ENCODE data around the gene SH2D4B. TPM values are rescaled to one million over a fixed set of nuclear protein-coding genes. Genes with fewer than 3 reads are reported as not detected.

The SH2D4B gene
- polyA plus RNA-seq, 1 donor from 2014 or later: not detected

DNA sequence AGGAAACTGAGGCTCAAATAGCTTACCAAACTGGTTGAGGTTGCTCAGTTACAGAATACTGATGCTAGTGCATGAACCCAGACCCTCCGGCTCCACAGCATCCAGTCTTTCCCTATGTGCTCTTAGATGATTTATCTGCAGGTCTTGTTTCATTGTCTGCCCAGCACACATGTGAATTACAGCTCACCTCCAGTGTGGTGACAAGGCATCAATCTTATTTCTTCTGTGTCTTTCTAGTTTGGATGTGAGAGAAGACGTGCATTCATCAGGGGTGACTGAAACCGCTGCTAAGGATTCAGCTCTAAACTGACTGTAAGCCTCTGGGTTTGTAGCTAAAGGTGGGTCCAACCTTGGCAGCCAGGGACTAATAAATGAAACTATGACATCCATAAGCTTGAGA is 123.8 kb downstream of the SH2D4B start:
- Mint-ChIP-seq H3K36me3 (peaks cover 3% of the 10 kb centered on the region), H3K4me1 (peaks cover 0 to 4% (median 2%) of the 10 kb centered on the region in 3 donors), H3K9me3 (no peaks in the 10 kb centered on the region), H3K4me3 (no peak overlapping the region), H3K27me3 (peaks cover 19% of the 10 kb centered on the region), H3K27ac (no peak overlapping the region)

- H3K27me3 Mint-ChIP-seq: peaks cover 19% of the 10 kb centered on the region
- peak overlapping the region in 2 of 4 donors; percentile 51 to 83 for H3K4me3 Mint-ChIP-seq
- H3K9me3 Mint-ChIP-seq: no peaks in the 10 kb centered on the region
- H3K27ac Mint-ChIP-seq: no peak overlapping the region
- H3K4me1 Mint-ChIP-seq: peaks cover 0 to 4% (median 2%) of the 10 kb centered on the region in 3 donors
- peaks cover 3% of the 10 kb centered on the region for H3K36me3 Mint-ChIP-seq
These were observed 124.9 kb downstream of the SH2D4B start for GRCh38 chr10:80662429-80663261.

GRCh38 chr10:80664071-80664680 is 126.5 kb downstream of the SH2D4B start:
- Mint-ChIP-seq H3K4me3 (no peak overlapping the region), H3K27me3 (peaks cover 19% of the 10 kb centered on the region), H3K27ac (no peak overlapping the region), H3K4me1 (peaks cover 0 to 4% (median 2%) of the 10 kb centered on the region in 3 donors), H3K36me3 (peaks cover 3% of the 10 kb centered on the region), H3K9me3 (no peaks in the 10 kb centered on the region)

DNA sequence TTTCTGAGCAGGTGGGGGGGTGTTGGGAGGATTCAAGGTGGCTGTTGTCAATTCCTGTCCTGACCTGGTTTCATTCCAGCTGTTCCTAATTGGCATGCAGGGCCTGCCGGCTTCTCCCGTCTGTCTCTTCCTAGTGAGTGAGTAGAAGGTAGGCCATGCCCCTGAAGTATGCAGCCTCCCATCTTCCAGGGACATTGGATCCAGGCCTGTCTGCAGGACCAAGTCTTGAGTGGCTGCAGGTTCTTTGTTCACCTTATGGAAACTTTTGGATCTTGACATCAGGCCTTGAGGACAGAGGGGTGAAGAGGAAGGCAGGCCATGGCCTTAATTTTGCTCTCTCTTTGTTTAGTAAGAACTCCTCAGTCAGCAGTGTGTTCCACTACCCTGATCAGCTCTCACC is 131.8 kb downstream of the SH2D4B start:
- H3K4me3 Mint-ChIP-seq: no peak overlapping the region
- H3K27ac Mint-ChIP-seq: no peak overlapping the region

GRCh38 chr10:80670774-80671173 is 133.1 kb downstream of the SH2D4B start:
- H3K4me3 Mint-ChIP-seq: no peak overlapping the region
- H3K36me3 Mint-ChIP-seq: no peaks in the 10 kb centered on the region
- H3K9me3 Mint-ChIP-seq: no peaks in the 10 kb centered on the region
- peaks cover 3% of the 10 kb centered on the region for H3K27me3 Mint-ChIP-seq
- H3K27ac Mint-ChIP-seq: no peak overlapping the region
- H3K4me1 Mint-ChIP-seq: no peaks in the 10 kb centered on the region

More for the DNA sequence above, 131.8 kb downstream of the SH2D4B start:
- Mint-ChIP-seq H3K9me3 (no peaks in the 10 kb centered on the region), H3K36me3 (no peaks in the 10 kb centered on the region), H3K4me1 (no peaks in the 10 kb centered on the region), H3K27me3 (peaks cover 4% of the 10 kb centered on the region)

DNA sequence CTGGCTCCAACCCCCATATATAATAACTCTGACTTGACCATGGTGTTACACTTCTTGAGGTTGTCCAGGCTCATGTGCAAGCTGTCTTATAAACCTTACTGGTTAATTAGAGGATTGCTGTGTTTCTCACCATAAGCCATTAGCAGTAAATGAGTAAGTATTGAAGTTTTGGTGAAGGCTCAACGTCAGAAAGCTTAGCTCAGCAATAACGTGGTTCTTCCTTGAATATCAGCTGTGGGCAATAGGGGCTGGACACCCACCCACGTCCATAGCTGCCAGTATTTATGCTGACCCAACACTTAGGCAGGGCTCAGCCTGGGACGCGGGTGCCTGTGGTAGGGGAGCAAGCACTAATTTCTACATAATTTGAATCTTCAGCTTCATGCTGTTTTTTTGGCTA is 134.1 kb downstream of the SH2D4B start:
- Mint-ChIP-seq H3K36me3 (no peaks in the 10 kb centered on the region), H3K27ac (no peak overlapping the region), H3K9me3 (no peaks in the 10 kb centered on the region), H3K4me1 (no peaks in the 10 kb centered on the region), H3K27me3 (peaks cover 3% of the 10 kb centered on the region), H3K4me3 (no peak overlapping the region)

- H3K27ac Mint-ChIP-seq: no peak overlapping the region
- H3K9me3 Mint-ChIP-seq: no peaks in the 10 kb centered on the region
- H3K27me3 Mint-ChIP-seq: peaks cover 3% of the 10 kb centered on the region
- H3K4me1 Mint-ChIP-seq: no peaks in the 10 kb centered on the region
- no peak overlapping the region for H3K4me3 Mint-ChIP-seq
- H3K36me3 Mint-ChIP-seq: no peaks in the 10 kb centered on the region
These were observed 134.9 kb downstream of the SH2D4B start for GRCh38 chr10:80672613-80673012.

- H3K27me3 Mint-ChIP-seq: peaks cover 7% of the 10 kb centered on the region
- H3K4me1 Mint-ChIP-seq: no peaks in the 10 kb centered on the region
- no peaks in the 10 kb centered on the region for H3K36me3 Mint-ChIP-seq
These were observed 137.1 kb downstream of the SH2D4B start for GRCh38 chr10:80674809-80675208.

GRCh38 chr10:80681142-80681541 is 143.4 kb downstream of the SH2D4B start:
- Mint-ChIP-seq H3K27ac (no peak overlapping the region), H3K36me3 (no peaks in the 10 kb centered on the region), H3K4me1 (peaks cover 0 to 1% (median 0%) of the 10 kb centered on the region in 3 donors), H3K4me3 (no peak overlapping the region), H3K27me3 (peaks cover 5% of the 10 kb centered on the region), H3K9me3 (no peaks in the 10 kb centered on the region)

More at GRCh38 chr10:80674809-80675208, 137.1 kb downstream of the SH2D4B start:
- Mint-ChIP-seq H3K9me3 (no peaks in the 10 kb centered on the region), H3K4me3 (no peak overlapping the region), H3K27ac (no peak overlapping the region)

DNA sequence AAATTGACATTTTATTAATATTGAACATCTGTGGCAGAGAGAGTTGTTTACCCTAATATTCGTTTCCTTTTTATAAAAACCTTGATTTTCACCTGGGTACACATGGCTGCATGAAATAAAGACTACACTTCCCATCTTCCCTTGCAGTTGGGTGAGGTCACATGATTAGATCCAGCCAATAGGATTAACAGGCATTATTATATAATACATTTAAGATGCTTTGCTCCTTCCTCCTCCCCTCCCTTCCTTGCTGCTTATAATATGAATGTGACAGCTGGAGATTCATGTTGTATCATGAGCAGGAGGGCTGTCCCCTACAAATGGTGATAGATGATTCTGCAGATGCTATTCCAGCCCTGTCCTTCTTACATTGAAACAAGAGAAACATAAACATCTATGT is 146.6 kb downstream of the SH2D4B start:
- Mint-ChIP-seq H3K9me3 (no peaks in the 10 kb centered on the region), H3K4me3 (no peak overlapping the region), H3K27me3 (no peaks in the 10 kb centered on the region), H3K4me1 (peaks cover 0 to 1% (median 0%) of the 10 kb centered on the region in 3 donors), H3K27ac (no peak overlapping the region), H3K36me3 (no peaks in the 10 kb centered on the region)

DNA sequence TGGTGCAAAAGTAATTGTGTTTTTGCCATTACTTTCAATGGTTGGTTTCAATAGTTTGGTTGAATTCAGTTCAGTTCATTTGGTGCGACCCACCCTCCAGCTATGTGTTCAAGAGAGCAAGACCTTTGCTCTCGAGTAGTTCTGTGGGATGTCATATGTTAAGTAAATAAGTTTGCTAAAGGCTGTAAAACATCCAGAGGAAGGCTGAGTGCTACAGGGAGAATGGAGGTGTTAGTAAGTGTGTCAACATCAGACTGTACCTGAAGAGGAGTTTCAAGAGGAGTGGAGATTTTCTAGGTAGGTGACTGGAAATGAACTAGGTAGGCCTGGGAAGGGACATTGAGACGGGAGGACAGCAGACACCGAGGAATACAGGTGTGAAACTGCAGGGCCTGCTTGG is 147.7 kb downstream of the SH2D4B start:
- H3K27ac Mint-ChIP-seq: no peak overlapping the region
- peaks cover 2% of the 10 kb centered on the region for H3K27me3 Mint-ChIP-seq

GRCh38 chr10:80686734-80687475 is 149.2 kb downstream of the SH2D4B start:
- no peak overlapping the region for H3K4me3 Mint-ChIP-seq
- no peaks in the 10 kb centered on the region for H3K36me3 Mint-ChIP-seq
- no peak overlapping the region for H3K27ac Mint-ChIP-seq
- H3K4me1 Mint-ChIP-seq: peaks cover 0 to 1% (median 0%) of the 10 kb centered on the region in 3 donors
- H3K27me3 Mint-ChIP-seq: peaks cover 9% of the 10 kb centered on the region
- no peaks in the 10 kb centered on the region for H3K9me3 Mint-ChIP-seq

More for the DNA sequence above, 147.7 kb downstream of the SH2D4B start:
- Mint-ChIP-seq H3K4me3 (no peak overlapping the region), H3K4me1 (peaks cover 0 to 1% (median 0%) of the 10 kb centered on the region in 3 donors), H3K9me3 (no peaks in the 10 kb centered on the region), H3K36me3 (no peaks in the 10 kb centered on the region)

DNA sequence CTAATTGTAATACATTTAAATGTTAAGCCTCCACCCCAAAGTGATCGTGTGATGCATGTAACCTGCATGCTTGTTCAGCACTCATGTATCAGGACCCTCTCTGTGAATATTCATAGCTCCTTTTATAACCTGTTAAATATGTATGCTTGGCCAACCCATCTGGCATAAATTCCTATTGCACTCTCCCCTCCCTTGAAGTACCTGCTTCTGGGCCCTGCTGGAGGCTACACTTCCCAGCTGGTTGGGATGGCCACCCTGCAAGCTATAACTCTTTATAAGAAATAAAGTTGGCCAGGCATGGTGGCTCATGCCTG is 149.7 kb downstream of the SH2D4B start:
- Mint-ChIP-seq H3K27me3 (peaks cover 9% of the 10 kb centered on the region), H3K36me3 (no peaks in the 10 kb centered on the region), H3K9me3 (no peaks in the 10 kb centered on the region), H3K4me1 (peaks cover 0 to 1% (median 0%) of the 10 kb centered on the region in 3 donors), H3K27ac (no peak overlapping the region), H3K4me3 (no peak overlapping the region)

GRCh38 chr10:80690434-80690833 is 152.7 kb downstream of the SH2D4B start:
- Mint-ChIP-seq H3K4me1 (no peaks in the 10 kb centered on the region), H3K9me3 (no peaks in the 10 kb centered on the region)

GRCh38 chr10:80691441-80691840 is 153.7 kb downstream of the SH2D4B start:
- no peaks in the 10 kb centered on the region for H3K36me3 Mint-ChIP-seq
- H3K27me3 Mint-ChIP-seq: peaks cover 9% of the 10 kb centered on the region
- H3K9me3 Mint-ChIP-seq: no peaks in the 10 kb centered on the region
- no peaks in the 10 kb centered on the region for H3K4me1 Mint-ChIP-seq
- H3K27ac Mint-ChIP-seq: no peak overlapping the region
- no peak overlapping the region for H3K4me3 Mint-ChIP-seq

More at GRCh38 chr10:80690434-80690833, 152.7 kb downstream of the SH2D4B start:
- Mint-ChIP-seq H3K27me3 (peaks cover 9% of the 10 kb centered on the region), H3K4me3 (no peak overlapping the region), H3K36me3 (no peaks in the 10 kb centered on the region), H3K27ac (peak overlapping the region in 1 of 3 donors; percentile 41)
